ENCODE results near the gene ERP27. TPM values are rescaled to one million over a fixed set of nuclear protein-coding genes. Genes with fewer than 3 reads are reported as not detected.

ERP27 gene
- total RNA-seq, 2 donors from 2014 or later, result 2.4 TPM; not detected in 1

DNA sequence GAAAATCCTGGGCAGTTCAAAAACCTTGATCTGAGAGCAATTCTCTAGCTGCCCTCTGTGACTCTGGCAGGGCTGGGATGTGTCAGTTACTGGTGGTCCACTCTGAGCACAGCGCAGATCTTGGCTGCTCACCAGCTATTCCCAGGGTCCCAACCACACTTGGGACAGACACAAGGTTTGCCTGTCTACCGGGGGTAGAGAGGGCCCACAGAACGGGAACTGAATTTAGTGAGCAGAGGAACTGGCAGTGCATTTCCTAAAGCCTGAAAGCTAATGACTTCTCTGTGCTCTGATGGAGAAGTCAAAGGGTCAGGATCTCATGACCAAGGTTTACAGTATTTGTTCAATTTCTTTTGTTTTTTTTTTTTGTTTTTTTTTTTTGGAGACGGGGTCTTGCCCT, 37.1 kb upstream of the ERP27 start:
- TF ChIP-seq, protein P1, sequence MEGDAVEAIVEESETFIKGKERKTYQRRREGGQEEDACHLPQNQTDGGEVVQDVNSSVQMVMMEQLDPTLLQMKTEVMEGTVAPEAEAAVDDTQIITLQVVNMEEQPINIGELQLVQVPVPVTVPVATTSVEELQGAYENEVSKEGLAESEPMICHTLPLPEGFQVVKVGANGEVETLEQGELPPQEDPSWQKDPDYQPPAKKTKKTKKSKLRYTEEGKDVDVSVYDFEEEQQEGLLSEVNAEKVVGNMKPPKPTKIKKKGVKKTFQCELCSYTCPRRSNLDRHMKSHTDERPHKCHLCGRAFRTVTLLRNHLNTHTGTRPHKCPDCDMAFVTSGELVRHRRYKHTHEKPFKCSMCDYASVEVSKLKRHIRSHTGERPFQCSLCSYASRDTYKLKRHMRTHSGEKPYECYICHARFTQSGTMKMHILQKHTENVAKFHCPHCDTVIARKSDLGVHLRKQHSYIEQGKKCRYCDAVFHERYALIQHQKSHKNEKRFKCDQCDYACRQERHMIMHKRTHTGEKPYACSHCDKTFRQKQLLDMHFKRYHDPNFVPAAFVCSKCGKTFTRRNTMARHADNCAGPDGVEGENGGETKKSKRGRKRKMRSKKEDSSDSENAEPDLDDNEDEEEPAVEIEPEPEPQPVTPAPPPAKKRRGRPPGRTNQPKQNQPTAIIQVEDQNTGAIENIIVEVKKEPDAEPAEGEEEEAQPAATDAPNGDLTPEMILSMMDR (IDR thresholded peaks at IDR 0.05), result no peak
- Histone ChIP-seq H3K4me3 (no peak overlapping the region), H3K27ac (no peak overlapping the region), H3K9me3 (no peaks in the 10 kb centered on the region), H3K27me3 (replicated peaks; ENCODE audit: insufficient read depth) (no peaks in the 10 kb centered on the region), H3K4me1 (ENCODE audit: control insufficient read depth in 1 of 2, low read depth in 2 of 2) (no peaks in the 10 kb centered on the region), H3K36me3 (no peaks in the 10 kb centered on the region)
- ATAC-seq (ENCODE audit: insufficient number of reproducible peaks, low FRiP score, low read depth) (no peak), DNase-seq (ENCODE audit: low spot score) (no peak)

DNA sequence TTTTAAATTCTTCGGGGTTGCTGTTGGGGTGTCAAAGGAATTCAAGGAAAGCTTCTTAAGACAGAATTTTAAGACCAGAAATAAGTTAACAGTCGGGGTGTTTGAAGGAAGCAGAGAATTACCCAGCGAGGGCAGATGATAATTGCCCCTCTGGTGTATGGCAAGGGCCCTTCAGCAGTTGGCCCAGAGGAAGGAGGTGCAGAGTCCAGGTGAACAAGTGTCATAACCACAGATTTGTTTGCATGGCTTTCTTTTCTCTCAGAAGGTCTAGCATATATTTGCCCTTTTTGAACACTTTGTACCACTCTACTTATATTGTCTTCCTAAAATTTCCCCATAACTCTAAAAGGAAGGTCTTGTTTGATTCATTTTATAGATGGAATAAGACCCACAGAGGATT, 36.3 kb upstream of the ERP27 start:
- Histone ChIP-seq H3K27me3 (replicated peaks; ENCODE audit: insufficient read depth) (no peaks in the 10 kb centered on the region), H3K4me3 (no peak overlapping the region), H3K36me3 (no peaks in the 10 kb centered on the region), H3K27ac (no peak overlapping the region), H3K9me3 (no peaks in the 10 kb centered on the region), H3K4me1 (ENCODE audit: control insufficient read depth in 1 of 2, low read depth in 2 of 2) (no peaks in the 10 kb centered on the region)
- ATAC-seq (ENCODE audit: insufficient number of reproducible peaks, low FRiP score, low read depth) (no peak), DNase-seq (ENCODE audit: low spot score) (no peak)
- TF ChIP-seq, protein P1 (IDR thresholded peaks at IDR 0.05), result no peak

DNA sequence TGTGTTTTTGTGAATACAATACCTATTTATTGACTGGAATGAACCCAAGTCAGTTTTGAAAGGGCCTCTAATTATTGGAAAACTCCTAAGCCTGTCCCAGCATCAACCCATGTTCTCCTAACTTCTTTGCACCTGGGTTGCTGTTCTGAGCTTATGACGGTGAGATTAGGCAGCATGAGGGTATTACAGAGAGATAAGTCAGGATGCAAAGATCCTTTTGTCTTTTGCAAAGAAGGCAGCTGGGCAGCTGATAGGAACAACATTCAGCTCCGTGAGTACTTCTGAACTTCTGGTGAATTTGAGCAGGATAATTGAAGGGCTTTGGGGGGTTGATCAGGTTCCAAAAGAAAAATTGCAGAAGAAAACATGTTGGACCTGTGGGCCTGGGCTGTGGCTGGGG, 34.5 kb upstream of the ERP27 start, which contains the start of gene PDE6H:
TSS of gene PDE6H (plus strand) at position 227 of the 400 bp plus-strand sequence. CDS start 4,971 bp downstream, outside the sequence.
- TF ChIP-seq, protein P1 (IDR thresholded peaks at IDR 0.05), result no peak
- Histone ChIP-seq H3K27me3 (replicated peaks; ENCODE audit: insufficient read depth) (no peaks in the 10 kb centered on the region), H3K4me1 (ENCODE audit: control insufficient read depth in 1 of 2, low read depth in 2 of 2) (no peaks in the 10 kb centered on the region), H3K27ac (no peak within 1 kb of the TSS), H3K36me3 (no peaks in the 10 kb centered on the region), H3K9me3 (no peaks in the 10 kb centered on the region), H3K4me3 (no peak within 1 kb of the TSS)
- DNase-seq (ENCODE audit: low spot score) (no peak), ATAC-seq (ENCODE audit: insufficient number of reproducible peaks, low FRiP score, low read depth) (no peak)

DNA sequence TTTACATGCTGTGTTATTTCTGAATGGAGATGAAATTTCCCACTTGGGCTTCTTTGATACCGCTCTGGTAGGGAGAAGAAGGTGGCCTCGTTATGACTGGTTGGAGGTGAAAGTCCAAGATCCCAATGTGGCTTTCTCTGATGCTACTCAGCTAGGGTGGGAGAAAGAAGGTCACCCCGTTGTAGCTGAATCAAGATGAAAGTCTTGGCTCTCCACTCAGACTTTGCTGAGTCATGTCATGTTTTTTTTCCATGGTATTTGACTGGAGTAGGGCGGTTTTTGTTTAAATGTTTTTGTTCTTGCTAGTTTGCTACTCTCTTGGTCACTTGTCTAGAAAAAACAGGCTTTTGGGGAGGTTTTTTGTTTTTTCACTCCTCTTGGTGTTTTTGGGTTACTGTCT, 32.1 kb upstream of the ERP27 start:
- ATAC-seq (ENCODE audit: insufficient number of reproducible peaks, low FRiP score, low read depth) (no peak), DNase-seq (ENCODE audit: low spot score) (no peak)
- no peak overlapping the region for H3K27ac ChIP-seq
- no peak overlapping the region for H3K4me3 ChIP-seq
- TF ChIP-seq, protein P1 (IDR thresholded peaks at IDR 0.05), result no peak
- no peaks in the 10 kb centered on the region for H3K36me3 ChIP-seq
- H3K9me3 ChIP-seq, result no peaks in the 10 kb centered on the region
- H3K4me1 ChIP-seq (ENCODE audit: control insufficient read depth in 1 of 2, low read depth in 2 of 2), result no peaks in the 10 kb centered on the region
- no peaks in the 10 kb centered on the region for H3K27me3 ChIP-seq (replicated peaks; ENCODE audit: insufficient read depth)

DNA sequence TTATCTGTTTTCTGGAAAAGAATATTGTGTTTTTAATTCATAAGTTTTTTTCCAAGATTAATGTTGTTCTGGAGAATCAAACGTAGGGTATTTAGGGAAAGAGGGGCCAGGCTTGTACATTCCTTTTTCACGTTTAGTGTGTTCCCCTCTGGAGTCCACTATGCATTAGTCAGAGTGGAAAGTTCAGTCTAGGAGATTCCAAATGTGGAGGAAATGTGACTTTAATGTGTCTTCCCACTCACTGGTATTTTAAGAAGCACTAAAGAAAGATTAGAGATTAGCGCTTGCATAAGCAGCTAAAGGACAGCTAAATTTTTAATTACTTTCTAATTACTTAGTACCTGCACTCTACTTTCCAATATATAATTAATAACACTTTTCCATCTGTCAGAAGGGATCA, 30.1 kb upstream of the ERP27 start:
- H3K27me3 ChIP-seq (replicated peaks; ENCODE audit: insufficient read depth), result no peaks in the 10 kb centered on the region
- TF ChIP-seq, protein P1 (IDR thresholded peaks at IDR 0.05), result no peak
- no peak for ATAC-seq (ENCODE audit: insufficient number of reproducible peaks, low FRiP score, low read depth)
- H3K9me3 ChIP-seq, result no peaks in the 10 kb centered on the region
- no peak for DNase-seq (ENCODE audit: low spot score)
- no peak overlapping the region for H3K27ac ChIP-seq
- H3K4me3 ChIP-seq, result no peak overlapping the region
- no peaks in the 10 kb centered on the region for H3K36me3 ChIP-seq
- no peaks in the 10 kb centered on the region for H3K4me1 ChIP-seq (ENCODE audit: control insufficient read depth in 1 of 2, low read depth in 2 of 2)
